GM19023 (cell line): ENCODE data around the gene CITED4.
"Not testable (repeated sequence)": the region's sequence is repeated elsewhere in the genome, so short reads cannot be mapped to it uniquely, and the experiment has no call there.

ENCODE experiments used
- ATAC-seq: cut with Tn5 transposase; IDR thresholded peaks from one replicate; pipeline ENCODE4 v1.9.1; 2021; ENCODE audit warnings: mild to moderate bottlenecking, moderate library complexity; ENCODE audit not compliant: unreplicated experiment

Gene CITED4, protein sequence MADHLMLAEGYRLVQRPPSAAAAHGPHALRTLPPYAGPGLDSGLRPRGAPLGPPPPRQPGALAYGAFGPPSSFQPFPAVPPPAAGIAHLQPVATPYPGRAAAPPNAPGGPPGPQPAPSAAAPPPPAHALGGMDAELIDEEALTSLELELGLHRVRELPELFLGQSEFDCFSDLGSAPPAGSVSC

DNA sequence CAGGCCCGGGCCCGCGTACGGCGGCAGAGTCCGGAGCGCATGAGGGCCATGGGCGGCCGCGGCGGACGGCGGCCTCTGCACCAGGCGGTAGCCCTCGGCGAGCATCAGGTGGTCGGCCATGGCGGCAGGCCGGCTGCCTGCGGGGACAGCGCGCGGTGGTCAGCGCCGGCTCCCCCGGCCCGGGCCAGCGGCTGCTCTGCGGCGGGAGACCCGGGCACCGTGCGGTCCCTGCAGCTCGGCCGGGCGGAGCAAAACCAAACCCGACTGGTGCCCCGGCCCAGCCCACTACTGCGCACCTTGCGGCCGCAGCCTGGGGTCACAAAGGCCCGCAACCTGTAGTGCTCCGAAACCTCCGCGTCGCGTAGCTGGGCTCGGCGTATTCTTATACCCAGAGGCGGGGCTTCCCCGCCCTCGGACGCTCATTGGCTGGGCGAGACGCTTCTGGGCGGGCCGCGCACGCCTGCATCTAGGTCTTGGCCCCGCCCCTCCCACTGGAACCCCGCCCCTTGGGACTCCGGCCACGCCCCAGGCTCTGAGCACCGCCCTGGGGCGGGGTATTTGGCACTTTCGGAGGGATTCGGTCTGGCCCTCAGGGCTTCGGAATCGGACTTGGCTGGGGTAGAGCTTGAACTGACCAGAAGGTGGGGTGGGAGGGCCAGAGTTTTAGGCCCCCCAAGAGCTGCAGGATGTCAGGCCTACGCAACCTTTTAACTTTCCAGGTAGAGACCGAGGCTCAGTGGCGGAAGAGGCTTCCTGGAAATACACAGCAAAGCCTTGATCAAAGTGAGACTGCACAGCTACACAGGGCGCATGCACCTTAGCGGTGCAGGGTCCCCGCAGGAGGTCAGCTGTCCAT lies at the start of gene CITED4:
TSS of gene CITED4 (minus strand) at position 356 of the 856 bp plus-strand sequence. CDS start at position 120, 236 bp downstream.
- ATAC-seq = peak; percentile 93

DNA sequence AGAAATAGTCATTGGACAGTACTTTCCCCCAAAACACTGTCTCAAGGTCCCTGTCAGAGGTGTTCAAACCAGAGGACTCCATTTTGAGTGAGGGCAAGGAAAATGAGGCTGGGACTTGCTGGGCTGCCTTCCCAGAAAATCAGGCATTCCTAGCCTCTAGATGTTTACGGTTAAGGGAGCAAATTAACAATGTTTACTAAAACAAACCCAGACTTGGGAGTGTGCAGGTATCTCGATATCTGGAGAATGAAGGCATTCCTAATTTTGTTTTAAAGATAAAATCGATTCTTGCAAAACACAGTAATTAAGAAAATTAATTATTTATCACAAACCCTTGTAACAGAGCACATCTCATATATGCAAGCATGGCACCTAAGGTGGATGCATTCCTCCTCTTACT lies 48.9 kb upstream of the CITED4 start:
- ATAC-seq = no peak

DNA sequence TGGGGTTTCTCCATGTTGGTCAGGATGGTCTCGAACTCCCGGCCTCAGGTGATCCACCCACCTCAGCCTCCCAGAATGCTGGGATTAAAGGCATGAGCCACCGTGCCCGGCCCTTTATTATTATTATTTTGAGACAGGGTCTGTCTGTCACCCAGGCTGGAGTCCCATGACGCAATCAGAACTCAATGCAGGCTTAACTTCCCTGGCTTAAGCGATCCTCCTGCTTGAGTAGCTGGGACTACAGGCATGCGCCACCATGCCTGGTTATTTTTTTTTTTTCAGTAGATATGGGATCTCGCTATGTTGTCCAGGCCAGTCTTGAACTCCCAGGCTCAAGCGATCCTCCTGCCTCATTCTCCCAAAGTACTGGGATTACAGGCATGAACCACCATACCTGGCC lies 47.1 kb upstream of the CITED4 start:
- ATAC-seq = no peak

DNA sequence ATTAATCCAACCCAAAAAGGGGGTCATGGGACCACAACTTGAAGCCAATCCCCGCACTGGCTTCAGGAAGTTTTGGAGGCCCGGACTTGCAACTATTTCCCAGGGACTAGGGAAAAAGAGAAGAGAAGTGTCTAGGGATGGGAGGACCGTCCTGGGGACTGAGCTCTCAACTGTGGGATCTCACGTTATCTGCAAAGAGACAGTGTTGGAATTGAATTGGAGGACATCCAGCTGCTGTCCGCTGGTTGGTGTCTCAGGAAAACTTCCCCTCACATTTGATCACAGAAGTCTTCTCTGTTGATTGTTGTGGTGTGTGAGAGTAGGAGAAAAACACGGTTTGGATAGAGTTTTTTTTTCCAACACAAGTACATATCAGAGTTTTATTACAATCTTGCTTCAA lies 46.2 kb upstream of the CITED4 start:
- ATAC-seq = no peak

DNA sequence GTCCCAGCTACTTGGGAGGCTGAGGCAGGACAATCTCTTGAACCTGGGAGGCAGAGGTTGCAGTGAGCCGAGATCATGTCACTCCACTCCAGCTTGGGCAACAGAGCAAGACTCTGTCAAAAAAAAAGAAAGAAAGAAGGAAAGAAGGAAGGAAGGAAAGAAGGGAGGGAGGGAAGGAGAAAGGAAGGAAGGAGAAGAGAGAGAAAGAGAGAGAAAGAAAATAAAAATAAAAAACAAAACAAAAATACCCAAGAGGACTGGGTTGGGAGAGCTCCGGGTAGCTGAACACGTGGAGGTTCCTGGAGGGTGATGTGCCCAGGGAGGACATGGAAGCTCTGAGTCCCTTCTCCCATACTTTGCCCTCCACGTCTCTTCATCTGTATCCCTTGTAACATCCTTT lies 45.7 kb upstream of the CITED4 start:
- no peak for ATAC-seq

DNA sequence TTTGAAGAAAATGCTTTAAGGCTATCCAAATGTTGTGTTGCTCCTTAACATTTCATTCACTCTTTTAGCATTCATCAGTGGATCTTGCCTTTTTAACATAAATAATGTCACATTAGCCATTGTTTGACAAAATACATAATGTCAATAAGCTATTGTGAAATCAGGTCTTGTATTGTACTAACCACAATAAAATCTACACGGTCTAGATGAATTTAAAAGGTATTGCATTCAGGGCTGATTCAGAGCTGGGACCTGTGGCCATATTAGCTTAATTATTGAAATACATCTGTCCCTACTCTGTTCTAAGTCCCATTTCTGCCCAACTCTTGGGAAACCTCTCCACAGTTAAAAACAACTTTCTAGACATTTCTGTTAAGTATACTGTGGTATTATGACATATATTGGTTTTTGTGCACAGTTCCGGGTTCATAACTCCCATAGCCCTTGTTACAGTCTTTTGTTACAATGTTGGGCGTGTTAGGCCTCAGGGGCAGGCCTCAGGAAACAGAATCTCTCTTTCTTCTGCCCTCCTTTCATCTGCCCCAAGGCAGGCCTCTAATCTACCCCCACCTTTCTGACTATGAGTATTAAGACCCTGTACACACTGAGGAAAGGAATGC lies 44.7 kb upstream of the CITED4 start:
- no peak for ATAC-seq

DNA sequence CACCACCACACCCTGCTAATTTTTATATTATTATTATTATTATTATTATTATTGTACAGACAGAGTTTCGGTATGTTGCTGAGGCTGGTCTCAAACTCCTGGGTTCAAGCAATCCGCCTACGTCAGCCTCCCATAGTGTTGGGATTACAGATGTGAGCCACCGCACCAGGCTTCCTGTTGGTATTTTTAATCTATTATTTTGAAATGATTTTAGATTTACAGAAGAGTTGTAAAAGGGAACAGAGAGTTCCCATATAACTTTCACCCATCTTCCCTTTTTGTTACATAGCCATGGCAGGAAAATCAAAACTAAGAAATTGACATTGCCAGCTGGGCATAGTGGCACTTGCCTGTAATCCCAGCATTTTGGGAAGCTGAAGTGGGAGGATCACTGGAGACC lies 42.9 kb upstream of the CITED4 start:
- ATAC-seq = no peak

DNA sequence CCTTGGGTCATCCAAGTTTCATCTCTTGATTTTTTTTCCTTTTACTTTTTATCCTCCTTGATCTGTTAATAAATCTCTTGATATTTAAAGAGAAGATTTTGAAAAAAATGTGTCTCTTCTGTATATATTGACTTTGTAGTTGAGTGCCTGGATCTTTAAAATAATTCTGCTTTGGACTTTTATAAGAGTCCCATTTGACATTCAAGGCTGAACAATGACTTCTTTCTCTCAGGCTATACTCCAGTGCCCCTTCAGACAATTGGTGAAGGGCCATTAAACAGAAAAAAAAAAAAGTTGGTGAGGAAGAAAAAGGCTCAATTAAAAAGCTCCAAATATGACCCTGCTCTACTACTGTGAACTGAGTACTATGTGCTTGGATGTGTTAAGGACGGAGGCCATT lies 40.9 kb upstream of the CITED4 start:
- ATAC-seq = no peak

DNA sequence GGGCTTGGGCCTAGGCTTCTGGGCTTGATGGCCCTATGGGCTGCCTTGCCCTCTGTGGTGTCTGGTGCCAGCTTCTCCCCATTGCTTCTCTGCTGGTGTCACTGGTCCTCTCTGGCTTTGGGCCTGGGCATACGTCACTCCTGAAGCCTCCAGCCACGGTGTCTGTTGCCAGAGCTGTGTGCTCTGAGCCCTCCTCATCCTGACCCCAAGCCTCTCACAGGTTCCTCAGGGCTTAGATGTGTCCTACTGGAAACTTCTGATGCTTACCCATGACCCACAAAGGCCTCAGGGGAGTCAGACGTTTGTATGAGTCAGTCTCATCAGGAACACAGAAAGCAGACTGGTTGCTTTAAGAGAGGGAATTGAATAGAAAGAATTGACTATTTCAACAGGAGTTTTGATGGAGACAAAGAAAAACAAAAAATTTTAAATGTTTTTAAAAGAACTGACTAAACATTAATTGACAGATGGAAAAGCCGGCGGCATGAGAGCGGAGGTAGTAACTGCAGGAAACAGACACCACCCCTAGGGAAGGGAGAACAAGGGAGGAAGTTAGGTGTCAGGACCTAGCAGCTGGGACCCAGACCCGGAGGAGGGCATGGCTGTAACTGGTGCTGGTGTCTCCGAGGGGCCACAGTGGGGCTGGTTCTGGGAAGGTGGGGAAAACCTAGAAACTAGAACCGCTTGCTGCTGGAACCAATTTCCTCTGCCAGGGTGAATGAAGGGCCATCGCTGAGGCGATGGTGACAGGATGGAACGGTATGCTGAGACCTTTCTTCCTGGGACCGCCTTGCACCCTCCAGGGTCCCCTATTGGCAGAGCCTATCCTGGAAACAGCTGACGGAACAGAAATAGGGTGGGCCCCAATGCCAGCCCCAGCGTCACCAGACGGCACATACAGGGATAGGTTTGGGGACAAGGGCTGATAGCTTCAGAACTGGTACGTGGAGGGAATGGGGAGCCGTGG lies 40.0 kb upstream of the CITED4 start:
- ATAC-seq = no peak

DNA sequence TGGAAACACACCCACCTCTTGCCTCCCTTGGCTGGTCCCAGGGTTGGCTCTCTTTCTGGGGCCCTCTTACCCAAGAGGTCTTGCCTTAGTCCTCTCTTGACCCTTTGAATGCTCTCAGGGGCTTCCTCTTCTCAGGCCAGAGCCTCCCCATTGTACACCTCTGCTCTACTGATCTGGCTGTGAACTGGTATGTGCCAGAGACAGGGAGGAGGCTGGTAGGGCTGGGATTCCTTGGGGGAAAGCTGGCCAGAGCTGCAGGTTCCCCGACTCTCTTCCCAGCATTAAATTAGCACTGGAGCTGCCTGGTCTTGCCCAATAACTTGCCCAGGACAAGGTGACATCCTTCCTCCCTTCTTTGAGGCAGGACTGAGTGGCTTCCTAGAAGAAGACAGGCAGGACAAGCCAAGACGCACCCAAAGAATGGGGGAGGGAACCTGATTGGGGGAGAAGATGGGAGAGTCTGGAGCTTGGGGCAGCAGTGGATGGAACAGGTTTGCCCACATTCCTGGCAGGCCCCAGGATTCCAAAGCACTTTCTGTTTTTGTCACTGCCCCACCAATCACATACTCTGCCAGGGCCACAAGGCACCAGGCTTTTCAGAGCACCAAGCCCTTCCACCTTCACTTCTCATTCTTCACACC lies 37.2 kb upstream of the CITED4 start:
- no peak for ATAC-seq

DNA sequence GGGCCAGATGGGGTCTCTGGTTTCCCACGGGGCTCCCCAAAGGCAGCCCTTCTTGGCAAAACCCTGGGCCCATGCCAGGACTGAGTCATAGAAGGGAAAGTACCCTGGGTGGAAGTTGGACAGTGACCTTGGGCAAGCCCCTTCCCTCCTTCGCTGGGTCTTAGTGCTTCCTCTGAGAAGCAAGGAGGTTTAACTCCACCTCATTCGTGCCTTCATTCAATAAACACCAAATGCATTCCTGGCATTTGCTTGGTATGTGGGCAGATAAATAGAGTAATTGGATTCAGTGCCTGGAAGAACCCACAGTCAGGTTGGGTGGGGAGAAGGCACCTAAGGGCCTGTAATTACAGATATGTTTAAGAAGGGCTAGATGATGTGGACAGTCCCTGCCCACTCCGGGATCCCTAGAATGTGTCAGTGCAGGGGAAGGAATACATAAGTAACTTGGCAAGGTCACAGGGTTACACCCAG lies 36.3 kb upstream of the CITED4 start:
- peak; percentile 48 for ATAC-seq

DNA sequence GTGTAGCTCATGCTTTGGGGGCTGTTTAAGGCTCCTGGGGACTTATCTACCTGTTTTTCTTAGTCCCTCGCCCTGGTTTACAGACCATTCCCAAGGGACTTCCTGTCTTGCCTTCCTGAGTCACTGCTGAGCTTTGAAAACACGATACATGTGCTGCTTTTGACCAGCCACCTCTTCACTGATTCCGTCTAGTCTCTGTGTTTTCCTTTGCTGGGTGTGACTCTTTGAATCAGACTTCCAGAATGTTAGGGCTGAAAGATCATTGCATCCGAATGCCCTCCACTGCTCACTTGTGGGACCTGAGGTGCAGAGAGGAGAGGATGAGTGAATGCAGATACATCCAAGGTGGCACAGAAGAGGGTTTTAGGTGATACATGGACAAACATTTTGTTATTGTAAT lies 35.4 kb upstream of the CITED4 start:
- ATAC-seq = no peak

DNA sequence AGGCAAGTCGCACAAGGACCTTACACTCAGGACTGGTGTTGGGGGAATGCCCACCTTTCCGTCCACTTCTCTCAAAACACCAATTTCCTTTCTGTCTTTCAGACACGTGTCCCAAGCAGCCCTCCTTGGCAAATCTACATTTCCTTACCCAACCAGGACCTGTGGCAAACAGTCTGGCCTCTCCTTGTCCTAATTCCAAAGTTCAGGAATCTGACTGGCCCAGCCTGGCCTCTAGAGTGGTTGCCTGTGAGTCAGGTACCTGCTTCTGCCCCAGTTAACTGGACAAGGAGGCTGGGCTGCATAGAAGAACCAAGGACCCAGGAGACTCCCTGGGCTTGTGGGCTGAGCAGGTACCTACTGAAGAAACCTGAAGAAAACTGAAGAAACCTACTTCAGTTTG lies 34.3 kb upstream of the CITED4 start:
- ATAC-seq = no peak

DNA sequence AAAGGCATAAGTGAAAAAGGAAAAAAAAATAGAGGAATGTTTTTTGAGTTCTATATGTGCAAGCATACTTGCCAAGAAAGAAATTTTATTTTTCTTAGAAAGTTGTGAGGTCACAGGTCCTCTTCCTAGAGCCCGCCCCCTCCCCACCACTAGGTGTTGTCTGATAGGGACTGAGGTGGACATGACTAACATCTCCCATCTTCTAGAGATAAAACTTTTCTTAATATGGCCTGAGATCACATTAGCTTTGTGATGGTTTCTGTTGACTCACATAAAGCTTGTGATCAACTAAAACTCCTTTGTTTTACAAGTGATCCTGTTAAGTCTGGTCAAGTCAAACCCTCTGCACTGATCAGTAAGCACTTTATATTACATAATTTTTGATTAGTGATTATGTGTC lies 33.4 kb upstream of the CITED4 start:
- no peak for ATAC-seq

DNA sequence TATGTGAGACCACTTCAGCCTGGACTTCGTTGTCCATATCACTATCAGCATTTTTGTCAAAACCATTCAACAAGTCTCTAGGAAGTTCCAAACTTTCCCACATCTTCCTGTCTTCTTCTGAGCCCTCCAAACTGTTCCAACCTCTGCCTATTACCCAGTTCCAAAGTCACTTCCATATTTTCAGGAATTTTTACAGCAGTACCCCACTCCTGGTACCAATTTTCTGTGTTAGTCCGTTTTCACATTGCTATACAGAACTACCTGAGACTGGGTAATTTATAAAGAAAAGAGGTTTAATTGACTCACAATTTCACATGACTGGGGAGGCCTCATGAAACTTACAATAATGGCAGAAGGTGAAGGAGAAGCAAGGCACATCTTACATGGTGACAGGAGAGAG lies 32.7 kb upstream of the CITED4 start:
- ATAC-seq = not testable (repeated sequence)

DNA sequence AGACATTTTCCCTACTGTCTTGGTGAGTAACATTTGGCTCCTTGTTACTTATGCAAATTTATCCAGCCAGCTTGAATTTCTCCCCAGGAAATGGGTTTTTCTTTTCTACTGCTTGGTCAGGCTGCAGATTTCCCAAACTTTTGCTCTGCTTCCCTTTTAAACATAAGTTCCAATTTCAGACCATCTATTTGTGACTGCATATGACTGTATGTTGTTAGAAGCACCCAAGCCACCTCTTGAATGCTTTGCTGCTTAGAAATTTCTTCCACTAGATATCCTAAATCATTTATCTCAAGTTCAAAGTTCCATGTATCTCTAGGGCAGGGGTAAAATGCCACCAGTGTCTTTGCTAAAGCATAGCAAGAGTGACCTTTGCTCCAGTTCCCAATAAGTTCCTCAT lies 32.3 kb upstream of the CITED4 start:
- no peak for ATAC-seq

DNA sequence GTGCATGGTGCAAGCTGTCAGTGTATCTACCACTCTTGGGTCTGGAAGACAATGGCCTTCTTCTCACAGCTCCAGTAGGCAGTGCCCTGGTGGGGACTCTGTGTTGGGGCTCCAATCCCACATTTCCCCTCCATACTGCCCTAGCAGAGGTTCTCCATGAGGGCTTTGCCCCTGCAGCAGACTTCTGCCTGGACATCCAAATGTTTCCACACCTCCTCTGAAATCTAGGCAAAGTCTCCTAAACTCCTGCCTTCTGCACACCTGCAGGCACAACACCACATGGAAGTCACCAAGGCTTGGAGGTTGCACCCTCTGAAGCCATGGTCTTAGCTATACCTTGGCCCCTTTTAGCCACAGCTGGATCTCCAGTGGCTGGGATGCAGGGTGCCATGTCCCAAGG lies 31.8 kb upstream of the CITED4 start:
- ATAC-seq = no peak

DNA sequence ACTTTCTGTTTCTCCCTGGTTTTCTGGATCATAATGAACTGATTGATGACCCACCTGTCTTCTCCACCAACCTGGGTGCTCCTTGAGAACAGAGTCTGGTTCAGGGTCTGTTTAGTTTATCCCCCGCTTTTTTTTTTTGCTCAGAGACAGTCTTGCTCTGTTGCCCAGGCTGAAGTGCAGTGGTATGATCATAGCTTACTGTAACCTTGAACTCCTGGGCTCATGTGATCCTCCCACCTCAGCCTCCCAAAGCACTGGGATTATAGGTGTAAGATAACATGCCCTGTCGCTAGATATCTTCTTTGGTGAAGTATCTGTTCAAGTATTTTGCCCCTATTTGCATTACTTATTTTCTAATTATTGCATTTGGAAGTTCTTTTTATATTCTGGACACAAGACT lies 30.2 kb upstream of the CITED4 start:
- no peak for ATAC-seq

DNA sequence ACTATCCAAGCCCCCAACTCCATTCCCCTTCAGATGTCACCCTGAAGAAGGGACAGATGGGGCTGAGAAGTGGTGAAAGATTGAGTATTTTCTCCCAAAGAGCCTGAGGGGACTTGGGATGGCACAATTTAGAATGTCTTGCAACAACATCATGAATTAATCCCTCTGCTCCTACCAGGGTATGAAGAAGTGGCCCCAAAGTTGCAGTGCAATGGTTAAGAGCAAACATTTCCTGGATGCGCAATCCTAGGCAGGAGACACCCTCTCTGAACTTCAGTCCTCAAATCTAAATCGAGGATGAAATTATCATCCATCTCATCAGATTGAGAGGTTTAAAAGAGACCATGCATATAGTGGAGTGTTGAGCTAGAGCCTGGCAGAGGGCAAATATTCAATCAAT lies 28.6 kb upstream of the CITED4 start:
- ATAC-seq = no peak

DNA sequence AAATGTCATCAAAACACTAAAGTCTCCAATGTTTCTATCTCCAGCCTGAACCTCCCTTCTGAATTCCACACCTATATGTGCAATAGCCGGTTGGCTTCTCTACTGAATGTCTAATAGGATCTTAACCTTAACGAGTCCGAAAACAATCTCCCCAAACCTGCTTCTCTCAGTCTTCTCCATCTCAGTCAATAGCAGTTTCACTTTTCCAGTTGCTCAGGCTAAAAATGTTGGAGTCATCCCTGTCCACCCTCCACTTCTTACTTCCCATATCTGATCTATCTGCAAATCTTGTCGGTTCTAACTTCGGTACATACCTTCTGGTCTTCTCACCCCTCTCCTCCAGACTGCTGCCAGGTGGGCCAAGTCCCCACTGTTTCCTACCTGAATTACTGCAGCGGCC lies 25.5 kb upstream of the CITED4 start:
- no peak for ATAC-seq
